Common myeloid progenitor, CD34-positive (primary cell): ENCODE data around the gene PXYLP1.

Source experiments
- CTCF ChIA-PET: fragments of 350-600 bp; sonication (Branson Sonifier 250); formaldehyde crosslinking; loops from one replicate; lab custom pipeline; 2021; ENCODE audit warnings: antibody characterized with exemption; lab: Charles Lee
- POLR2A ChIA-PET: fragments of 350-600 bp; sonication (Branson Sonifier 250); formaldehyde crosslinking; loops from one replicate; lab custom pipeline; 2021; ENCODE audit warnings: antibody characterized with exemption; lab: Charles Lee
- DNase-seq, 3 donors: peaks; one replicate each; pipeline versions ENCODE4 v3.0.0 to v3.0.0-alpha.2; 2013
- H3K27ac ChIP-seq, 2 experiments: 1 replicate in 1 of 2; 2 replicates in 1 of 2; pipeline ENCODE4 v1.7.0; 2013; ENCODE audit warnings: inconsistent platforms in 2 of 2, low read length in 2 of 2, mild to moderate bottlenecking in 2 of 2, low read depth in 1 of 2, moderate library complexity in 1 of 2; ENCODE audit not compliant: severe bottlenecking in 2 of 2, insufficient read depth in 1 of 2, poor library complexity in 1 of 2
- H3K27me3 ChIP-seq, 5 experiments: replicated peaks in 2 of 5; 1 replicate in 3 of 5; 2 replicates in 2 of 5; pipeline versions ENCODE4 v1.6.1 to v1.7.0; 2013; ENCODE audit warnings: low read length in 4 of 5, mild to moderate bottlenecking in 2 of 5, moderate library complexity in 2 of 5, inconsistent platforms in 1 of 5; ENCODE audit not compliant: insufficient read depth in 5 of 5, control insufficient read depth in 4 of 5
- H3K36me3 ChIP-seq, 4 experiments: 1 replicate in 2 of 4; 2 replicates in 2 of 4; pipeline versions ENCODE4 v1.6.1 to v1.7.0; 2013; ENCODE audit warnings: low read length in 3 of 4, control low read depth in 1 of 4, mild to moderate bottlenecking in 1 of 4; ENCODE audit not compliant: control insufficient read depth in 4 of 4, insufficient read depth in 4 of 4
- H3K4me1 ChIP-seq, 4 experiments: 1 replicate in 3 of 4; 2 replicates in 1 of 4; pipeline versions ENCODE4 v1.6.1 to v1.7.1; 2013; ENCODE audit warnings: low read length in 3 of 4, mild to moderate bottlenecking in 3 of 4, control low read depth in 1 of 4, inconsistent platforms in 1 of 4, moderate library complexity in 1 of 4; ENCODE audit not compliant: control insufficient read depth in 4 of 4, insufficient read depth in 4 of 4; ENCODE audit errors: control extremely low read depth in 1 of 4
- H3K4me3 ChIP-seq, 7 experiments: 1 replicate in 4 of 7; 2 replicates in 3 of 7; pipeline versions ENCODE4 v1.5.1 to v1.7.0; 2013; ENCODE audit warnings: mild to moderate bottlenecking in 7 of 7, low read length in 6 of 7, moderate library complexity in 6 of 7, inconsistent platforms in 2 of 7, low read depth in 2 of 7, control low read depth in 1 of 7; ENCODE audit not compliant: insufficient read depth in 4 of 7, control insufficient read depth in 1 of 7; ENCODE audit errors: extremely low read depth in 1 of 7
- H3K9me3 ChIP-seq, 5 experiments: 1 replicate in 4 of 5; 2 replicates in 1 of 5; pipeline versions ENCODE4 v1.6.1 to v1.7.1; 2013; ENCODE audit warnings: low read length in 4 of 5, mild to moderate bottlenecking in 2 of 5, inconsistent platforms in 1 of 5, low read depth in 1 of 5, moderate library complexity in 1 of 5; ENCODE audit not compliant: control insufficient read depth in 4 of 5, insufficient read depth in 2 of 5; ENCODE audit errors: control extremely low read depth in 1 of 5
- WGBS: methylation state at CpG from one replicate; pipeline ENCODE4 v1.1.5; 2013; ENCODE audit not compliant: insufficient coverage; 5-methylcytosine and 5-hydroxymethylcytosine counted together

The PXYLP1 gene

GRCh38 chr3:141275032-141275422, 43.4 kb downstream of the PXYLP1 start:
- no peaks in the 10 kb centered on the region for H3K27me3 ChIP-seq
- CTCF ChIA-PET = interaction anchor here (1.0 kb wide), 2 partner anchors 10 to 43 kb away, joined by 3 to 5 read pairs; partner anchors contain the start of gene PXYLP1
- H3K9me3 ChIP-seq = no peaks in the 10 kb centered on the region
- POLR2A ChIA-PET = no interaction called here
- H3K4me1 ChIP-seq = peaks cover 0 to 12% (median 4%) of the 10 kb centered on the region in 4 experiments
- no peak for DNase-seq
- WGBS = 80% methylated on average over 1 of the region's 1 CpG
- H3K36me3 ChIP-seq = no peaks in the 10 kb centered on the region
- H3K4me3 ChIP-seq = no peak overlapping the region
- H3K27ac ChIP-seq = no peak overlapping the region

DNA sequence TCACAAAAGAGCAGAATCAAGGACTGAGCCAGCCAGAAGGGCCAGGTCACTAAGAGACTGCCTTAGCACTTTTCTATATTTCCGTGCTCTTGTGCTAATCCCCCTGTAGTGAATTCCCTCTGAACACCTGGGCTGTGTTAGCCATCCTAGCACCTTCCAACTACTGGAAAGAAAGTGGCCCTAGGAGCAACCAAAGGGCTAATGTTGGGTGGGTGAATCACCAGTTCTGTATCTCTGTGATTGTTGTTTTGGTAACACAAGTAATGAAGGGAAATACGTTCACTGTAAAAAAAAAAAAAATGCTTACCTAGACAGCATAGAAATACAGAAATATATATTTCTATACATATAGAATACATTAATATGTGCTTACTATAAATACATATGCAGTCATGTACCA, 43.9 kb downstream of the PXYLP1 start:
- no peak for DNase-seq
- ChIA-PET POLR2A (no interaction called here), CTCF (interaction anchor here (1.0 kb wide), 1 partner anchor 10 kb away, joined by 5 read pairs; no protein-coding TSS in a partner anchor)
- H3K36me3 ChIP-seq = no peaks in the 10 kb centered on the region
- peaks cover 0 to 12% (median 4%) of the 10 kb centered on the region in 4 experiments for H3K4me1 ChIP-seq
- H3K4me3 ChIP-seq = no peak overlapping the region
- no peaks in the 10 kb centered on the region for H3K27me3 ChIP-seq
- 100% methylated on average over 1 of the region's 2 CpGs for WGBS
- no peaks in the 10 kb centered on the region for H3K9me3 ChIP-seq
- H3K27ac ChIP-seq = no peak overlapping the region

- Histone ChIP-seq H3K27me3 (no peaks in the 10 kb centered on the region), H3K36me3 (no peaks in the 10 kb centered on the region), H3K27ac (no peak overlapping the region), H3K9me3 (no peaks in the 10 kb centered on the region), H3K4me1 (peaks cover 0 to 12% (median 4%) of the 10 kb centered on the region in 4 experiments), H3K4me3 (no peak overlapping the region)
- ChIA-PET POLR2A (no interaction called here), CTCF (no interaction called here)
- 100% methylated on average over 4 of the region's 7 CpGs for WGBS
- DNase-seq = no peak
Measured at GRCh38 chr3:141275973-141276372, 44.3 kb downstream of the PXYLP1 start.

GRCh38 chr3:141276398-141276797, 44.8 kb downstream of the PXYLP1 start:
- Histone ChIP-seq H3K36me3 (no peaks in the 10 kb centered on the region), H3K9me3 (no peaks in the 10 kb centered on the region), H3K27me3 (no peaks in the 10 kb centered on the region), H3K27ac (no peak overlapping the region), H3K4me3 (no peak overlapping the region), H3K4me1 (peaks cover 0 to 12% (median 4%) of the 10 kb centered on the region in 4 experiments)
- WGBS = 95% methylated on average over 3 of the region's 9 CpGs
- DNase-seq = no peak
- ChIA-PET POLR2A (no interaction called here), CTCF (interaction anchor here (2.0 kb wide), 1 partner anchor 44 kb away, joined by 10 read pairs; the partner anchor contains the start of gene PXYLP1)

DNA sequence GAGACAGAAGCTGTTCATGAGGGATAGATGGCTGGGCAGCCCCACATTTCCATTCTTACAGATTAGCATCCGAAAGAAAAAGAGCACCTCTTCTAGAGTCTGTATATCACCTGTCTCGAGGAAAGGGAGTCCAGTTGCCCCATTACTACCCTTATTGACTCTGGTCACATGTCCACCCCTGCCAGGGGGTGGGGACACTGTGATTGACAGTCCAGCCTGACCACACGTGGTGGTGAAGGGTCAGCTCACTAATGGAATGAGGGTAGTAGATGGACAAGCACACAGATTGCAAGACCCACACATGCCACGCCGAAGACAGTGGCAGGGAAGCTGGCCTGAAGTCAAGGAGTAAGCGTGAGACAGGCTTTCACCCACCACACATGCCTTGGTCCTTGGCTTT, 45.8 kb downstream of the PXYLP1 start:
- H3K36me3 ChIP-seq = peaks cover 0 to 4% (median 0%) of the 10 kb centered on the region in 4 experiments
- no peaks in the 10 kb centered on the region for H3K9me3 ChIP-seq
- WGBS = 84% methylated on average over 5 of the region's 6 CpGs
- H3K27me3 ChIP-seq = no peaks in the 10 kb centered on the region
- H3K4me1 ChIP-seq = peaks cover 0 to 12% (median 4%) of the 10 kb centered on the region in 4 experiments
- H3K27ac ChIP-seq = no peak overlapping the region
- POLR2A ChIA-PET = no interaction called here
- H3K4me3 ChIP-seq = no peak overlapping the region
- CTCF ChIA-PET = interaction anchor here (1.3 to 2.0 kb wide), 3 partner anchors 10 to 45 kb away, joined by 3 to 10 read pairs (median 6); partner anchors contain the start of gene PXYLP1
- DNase-seq = no peak

DNA sequence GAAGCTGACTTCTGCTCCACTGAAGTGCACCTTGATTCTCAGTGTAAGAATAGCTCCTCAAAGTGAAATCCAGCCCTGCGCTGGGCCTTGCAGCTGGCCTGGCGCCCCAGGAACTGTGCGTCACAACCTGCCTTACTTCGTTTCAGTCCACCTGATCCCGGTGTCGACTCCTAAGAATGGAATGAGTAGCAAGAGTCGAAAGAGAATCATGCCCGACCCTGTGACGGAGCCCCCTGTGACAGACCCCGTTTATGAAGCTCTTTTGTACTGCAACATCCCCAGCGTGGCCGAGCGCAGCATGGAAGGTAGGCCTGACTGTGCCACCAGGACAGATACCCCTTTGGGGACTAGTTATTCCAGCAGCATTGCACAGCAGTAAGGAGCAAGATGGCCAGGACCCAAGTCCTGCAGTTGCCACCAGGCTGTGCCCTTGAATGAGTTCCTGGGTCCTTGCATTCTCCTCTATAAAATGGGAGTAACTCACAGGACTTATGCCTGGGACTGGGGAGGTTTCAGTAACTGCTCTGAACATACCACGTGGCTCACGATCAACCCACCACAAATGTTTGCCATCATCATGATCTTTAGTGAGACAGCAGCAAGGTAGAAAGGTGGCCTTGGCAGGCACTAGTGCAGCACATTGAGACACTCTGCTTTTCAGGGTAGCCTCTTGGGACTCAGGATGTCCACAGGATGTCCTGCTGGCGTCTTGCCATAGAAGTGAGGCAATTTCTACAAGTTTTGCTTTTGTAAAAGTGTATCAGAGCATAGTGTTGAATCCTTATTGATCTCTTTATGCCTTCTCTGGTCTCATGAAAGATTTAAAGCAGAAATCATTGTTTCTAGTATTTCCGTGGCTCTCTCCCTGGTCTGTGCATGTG, 46.8 kb downstream of the PXYLP1 start:
- Histone ChIP-seq H3K4me3 (no peak overlapping the region), H3K27ac (no peak overlapping the region), H3K9me3 (no peaks in the 10 kb centered on the region), H3K36me3 (peaks cover 0 to 4% (median 0%) of the 10 kb centered on the region in 4 experiments), H3K27me3 (no peaks in the 10 kb centered on the region), H3K4me1 (peaks cover 0 to 12% (median 4%) of the 10 kb centered on the region in 4 experiments)
- CTCF ChIA-PET = interaction anchor here (1.2 to 5.8 kb wide), 6 partner anchors 11 to 47 kb away, joined by 3 to 34 read pairs (median 4); partner anchors contain the start of gene PXYLP1
- 92% methylated on average over 15 of the region's 17 CpGs for WGBS
- POLR2A ChIA-PET = no interaction called here
- DNase-seq = peak in 1 of 3 donors; percentile 41
